ENCODE data around the gene MRRF.

DNA sequence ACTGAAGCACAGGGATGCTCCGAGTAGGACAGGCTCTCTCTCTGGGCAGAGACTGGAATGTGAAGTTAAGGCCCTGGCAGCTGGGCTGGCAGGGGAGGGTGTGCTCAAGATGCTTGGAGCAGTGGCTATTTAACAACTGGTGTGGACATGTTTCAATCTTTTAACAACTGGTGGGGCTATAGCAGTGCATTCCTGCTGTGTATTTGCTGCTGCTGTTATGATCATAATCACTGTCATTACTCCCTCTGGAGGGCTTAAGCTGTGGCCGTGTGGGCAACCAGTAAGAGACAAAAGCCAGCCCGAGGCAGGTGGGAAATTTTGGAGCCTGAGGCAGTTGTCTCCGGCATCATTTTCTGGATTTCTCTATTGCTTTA is 72.9 kb downstream of the MRRF start:
- TF ChIP-seq POLR2A (IDR thresholded peaks at IDR 0.05) = no peak
- TF ChIP-seq, protein P1, sequence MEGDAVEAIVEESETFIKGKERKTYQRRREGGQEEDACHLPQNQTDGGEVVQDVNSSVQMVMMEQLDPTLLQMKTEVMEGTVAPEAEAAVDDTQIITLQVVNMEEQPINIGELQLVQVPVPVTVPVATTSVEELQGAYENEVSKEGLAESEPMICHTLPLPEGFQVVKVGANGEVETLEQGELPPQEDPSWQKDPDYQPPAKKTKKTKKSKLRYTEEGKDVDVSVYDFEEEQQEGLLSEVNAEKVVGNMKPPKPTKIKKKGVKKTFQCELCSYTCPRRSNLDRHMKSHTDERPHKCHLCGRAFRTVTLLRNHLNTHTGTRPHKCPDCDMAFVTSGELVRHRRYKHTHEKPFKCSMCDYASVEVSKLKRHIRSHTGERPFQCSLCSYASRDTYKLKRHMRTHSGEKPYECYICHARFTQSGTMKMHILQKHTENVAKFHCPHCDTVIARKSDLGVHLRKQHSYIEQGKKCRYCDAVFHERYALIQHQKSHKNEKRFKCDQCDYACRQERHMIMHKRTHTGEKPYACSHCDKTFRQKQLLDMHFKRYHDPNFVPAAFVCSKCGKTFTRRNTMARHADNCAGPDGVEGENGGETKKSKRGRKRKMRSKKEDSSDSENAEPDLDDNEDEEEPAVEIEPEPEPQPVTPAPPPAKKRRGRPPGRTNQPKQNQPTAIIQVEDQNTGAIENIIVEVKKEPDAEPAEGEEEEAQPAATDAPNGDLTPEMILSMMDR (IDR thresholded peaks at IDR 0.05 in 4 of 5, conservative IDR thresholded peaks at IDR 0.05 in 1 of 5) = no peak
